A549 (cell line): ENCODE measurements around the gene COA7. TPM values are rescaled to one million over a fixed set of nuclear protein-coding genes. Genes with fewer than 3 reads are reported as not detected.
"Not testable (repeated sequence)": the region's sequence is repeated elsewhere in the genome, so short reads cannot be mapped to it uniquely, and the experiment has no call there.

ENCODE experiments used
- ATAC-seq, 2 experiments: fragments of 200-7000 bp in 1 of 2; fragments of >200 bp in 1 of 2; cut with Nextera tagmentation in 1 of 2; cut with Tn5 transposase in 1 of 2; 3 replicates each; pipeline versions ENCODE4 v1.8.0 to v1.9.1; 2018 to 2020; ENCODE audit warnings: mild to moderate bottlenecking in 1 of 2, moderate library complexity in 1 of 2
- CTCF ChIA-PET: fragments of 300-600 bp; sonication (Branson Sonifier 250); formaldehyde crosslinking; extraction: SDS; loops from one replicate; lab custom pipeline; 2021; ENCODE audit warnings: antibody characterized with exemption, inconsistent platforms; lab: Yijun Ruan, JAX
- POLR2A ChIA-PET: fragments of 350-600 bp; formaldehyde crosslinking; extraction: SDS; loops from one replicate; lab custom pipeline; 2021; ENCODE audit warnings: antibody characterized with exemption, inconsistent platforms; lab: Yijun Ruan, JAX
- DNase-seq, 2 experiments: peaks; one replicate each; pipeline versions ENCODE4 v3.0.0 to v3.0.0-alpha.2; 2011 to 2016; ENCODE audit warnings: low read depth in 1 of 2, low spot score in 1 of 2
- FAIRE-seq: peaks from 2 replicates; lab custom pipeline; 2011; peaks lifted over from hg19 to GRCh38; lab: Jason Lieb, UNC
- H3K27ac ChIP-seq, 2 experiments: fragments of >200 bp; sonication (Bioruptor Twin); formaldehyde crosslinking; 3 replicates each; pipeline ENCODE4 v1.5.1; 2016 to 2017
- H3K4me1 ChIP-seq: fragments of >200 bp; sonication (Bioruptor Twin); formaldehyde crosslinking; 3 replicates; pipeline ENCODE4 v1.6.1; 2016
- H3K4me2 ChIP-seq: fragments of >200 bp; sonication (Bioruptor Twin); formaldehyde crosslinking; 3 replicates; pipeline ENCODE4 v1.6.1; 2016
- H3K4me3 ChIP-seq: fragments of >200 bp; sonication (Bioruptor Twin); formaldehyde crosslinking; 3 replicates; pipeline ENCODE4 v1.5.1; 2016
- H3K9me3 ChIP-seq: fragments of >200 bp; sonication (Bioruptor Twin); formaldehyde crosslinking; 3 replicates; pipeline ENCODE4 v1.6.1; 2016
- BHLHE40 ChIP-seq: IDR thresholded peaks from 2 replicates; pipeline ENCODE4 v1.6.1; 2012; ENCODE audit warnings: low read depth, low read length, inconsistent platforms
- CHD2 ChIP-seq: fragments of 150-350 bp; IDR thresholded peaks from 2 replicates; pipeline ENCODE4 v1.6.1; 2014; ENCODE audit warnings: low read length; ENCODE audit not compliant: partially characterized antibody
- CHD4 ChIP-seq: fragments of 200-600 bp; sonication (generic); IDR thresholded peaks from 2 replicates; pipeline ENCODE4 v1.6.1; 2016; ENCODE audit warnings: antibody characterized with exemption, mild to moderate bottlenecking, borderline replicate concordance
- EP300 ChIP-seq, 2 experiments: fragments of >200 bp; sonication (Bioruptor Twin); formaldehyde crosslinking; IDR thresholded peaks; 2 replicates in 1 of 2; 3 replicates in 1 of 2; pipeline ENCODE4 v1.6.1; 2016 to 2017
- ESRRA ChIP-seq: fragments of 150-350 bp; IDR thresholded peaks from 2 replicates; pipeline ENCODE4 v1.6.1; 2014; ENCODE audit warnings: mild to moderate bottlenecking, low read length, borderline replicate concordance
- FOSB ChIP-seq: fragments of 250-450 bp; sonication (Bioruptor Pico); IDR thresholded peaks from 2 replicates; pipeline ENCODE4 v1.5.0; 2020; ENCODE audit warnings: mild to moderate bottlenecking, moderate library complexity
- FOSL2 ChIP-seq, 2 experiments: fragments of 450-650 bp in 1 of 2; fragments of >200 bp in 1 of 2; sonication (Bioruptor Twin) in 1 of 2; formaldehyde crosslinking; IDR thresholded peaks; 2 replicates each; pipeline versions ENCODE4 v1.5.0 to v1.6.1; 2016 to 2020; ENCODE audit warnings: mild to moderate bottlenecking in 1 of 2, moderate library complexity in 1 of 2
- GATA3 ChIP-seq: IDR thresholded peaks from 2 replicates; pipeline ENCODE4 v1.6.1; 2012; ENCODE audit warnings: borderline replicate concordance
- JUN ChIP-seq, 2 experiments: fragments of >200 bp; sonication (Bioruptor Twin); formaldehyde crosslinking; IDR thresholded peaks; 2 replicates in 1 of 2; 3 replicates in 1 of 2; pipeline ENCODE4 v1.6.1; 2016 to 2017
- JUNB ChIP-seq: fragments of >200 bp; sonication (Bioruptor Twin); formaldehyde crosslinking; IDR thresholded peaks from 2 replicates; pipeline ENCODE4 v1.6.1; 2016
- KDM1A ChIP-seq: fragments of 200-600 bp; sonication (generic); IDR thresholded peaks from 2 replicates; pipeline ENCODE4 v1.6.1; 2016; ENCODE audit warnings: low read depth, mild to moderate bottlenecking
- KDM5A ChIP-seq: fragments of 200-600 bp; sonication (generic); IDR thresholded peaks from 2 replicates; pipeline ENCODE4 v1.6.1; 2016; ENCODE audit warnings: antibody characterized with exemption, mild to moderate bottlenecking
- MYC ChIP-seq: IDR thresholded peaks from 2 replicates; pipeline ENCODE4 v1.6.1; 2012; ENCODE audit warnings: mild to moderate bottlenecking, inconsistent platforms, low read length, improper control_type of control experiment, borderline replicate concordance
- NFE2L2 ChIP-seq: fragments of 150-350 bp; conservative IDR thresholded peaks from 2 replicates; pipeline ENCODE4 v1.6.1; 2014; ENCODE audit warnings: low read length
- PHF8 ChIP-seq: fragments of 200-600 bp; sonication (generic); IDR thresholded peaks from 2 replicates; pipeline ENCODE4 v1.6.1; 2016; ENCODE audit warnings: low read depth, mild to moderate bottlenecking, antibody characterized with exemption, moderate library complexity, borderline replicate concordance
- RARB ChIP-seq: fragments of 250-450 bp; sonication (Bioruptor Pico); IDR thresholded peaks from 2 replicates; pipeline ENCODE4 v1.8.0; 2021; ENCODE audit warnings: mild to moderate bottlenecking, moderate library complexity
- RCOR1 ChIP-seq: fragments of 150-350 bp; IDR thresholded peaks from 2 replicates; pipeline ENCODE4 v1.6.1; 2014; ENCODE audit warnings: antibody characterized with exemption, low read length, low read depth
- SMC3 ChIP-seq: fragments of >200 bp; sonication (Bioruptor Twin); formaldehyde crosslinking; IDR thresholded peaks from 3 replicates; pipeline ENCODE4 v1.6.1; 2018; ENCODE audit warnings: inconsistent platforms
- SREBF2 ChIP-seq: fragments of 450-650 bp; IDR thresholded peaks from 2 replicates; pipeline ENCODE4 v1.6.1; 2014; ENCODE audit warnings: mild to moderate bottlenecking, moderate library complexity
- TP53 ChIP-seq: fragments of 250-450 bp; sonication (Bioruptor Pico); IDR thresholded peaks from 2 replicates; pipeline ENCODE4 v1.5.0; 2021; ENCODE audit warnings: mild to moderate bottlenecking, moderate library complexity
- ZNF302 ChIP-seq: fragments of 250-450 bp; sonication (Bioruptor Pico); IDR thresholded peaks from 2 replicates; pipeline ENCODE4 v1.9.0; 2021; ENCODE audit warnings: inconsistent platforms, mild to moderate bottlenecking, moderate library complexity
- WGBS: methylation state at CpG from one replicate; pipeline ENCODE4 v1.1.6; 2017; ENCODE audit errors: missing lambda C conversion rate; 5-methylcytosine and 5-hydroxymethylcytosine counted together
- polyA plus RNA-seq, 4 experiments: library from polyadenylated mRNA; depleted of rRNA in 3 of 4; stranded (reverse); fragments of >200 nt; fragmentation: RNase III in 1 of 4; extraction: RNeasy Plus Mini Kit Qiagen cat#74134 plus additional on column Dnase treatment in 1 of 4; gene quantifications; 2 replicates in 3 of 4; 3 replicates in 1 of 4; pipeline ENCODE4 v1.2.3, GENCODE V29; 2011 to 2017
- TF ChIP-seq, protein P1 (sequence below): fragments of 150-350 bp; IDR thresholded peaks from 2 replicates; pipeline ENCODE4 v1.6.1; 2014; ENCODE audit warnings: low read depth, mild to moderate bottlenecking, low read length
- TF ChIP-seq, protein P2 (sequence below): fragments of 250-450 bp; sonication (Bioruptor Pico); IDR thresholded peaks from 2 replicates; pipeline ENCODE4 v1.5.0; 2021; ENCODE audit warnings: mild to moderate bottlenecking, moderate library complexity, borderline replicate concordance
- TF ChIP-seq, protein P3 (sequence below): fragments of >200 bp; sonication (Bioruptor Twin); formaldehyde crosslinking; IDR thresholded peaks from 2 replicates; pipeline ENCODE4 v1.6.1; 2016
- TF ChIP-seq, protein P4 (sequence below): fragments of >200 bp; sonication (Bioruptor Twin); formaldehyde crosslinking; IDR thresholded peaks from 3 replicates; pipeline ENCODE4 v1.6.1; 2016
- TF ChIP-seq, protein P5 (sequence below): fragments of >200 bp; sonication (Bioruptor Twin); formaldehyde crosslinking; IDR thresholded peaks from 3 replicates; pipeline ENCODE4 v1.5.1; 2016

Gene COA7
- polyA plus RNA-seq, 2 of the 4 experiments (the other 2 are of a cell fraction): 18.1 to 22.0 TPM

DNA sequence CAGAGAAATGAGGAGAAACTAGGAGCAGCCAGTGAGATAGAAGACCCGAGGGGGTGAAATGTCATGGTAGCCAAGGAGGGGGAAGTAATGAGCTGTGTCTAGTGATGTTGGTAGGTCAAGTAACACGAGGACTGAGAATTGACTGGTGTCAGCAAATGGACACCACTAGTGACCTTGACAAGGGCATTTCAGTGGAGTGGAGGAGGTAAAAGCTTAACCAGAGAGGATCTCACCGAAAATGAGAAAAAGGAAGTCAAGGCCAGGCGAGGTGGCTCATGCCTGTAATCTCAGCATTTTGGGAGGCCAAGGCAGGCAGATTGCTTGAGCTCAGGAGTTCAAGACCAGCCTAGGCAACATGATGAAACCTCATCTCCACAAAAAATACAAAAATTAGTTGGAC, 25.1 kb upstream of the COA7 start:
- Histone ChIP-seq H3K4me2 (no peak overlapping the region), H3K9me3 (no peaks in the 10 kb centered on the region)

DNA sequence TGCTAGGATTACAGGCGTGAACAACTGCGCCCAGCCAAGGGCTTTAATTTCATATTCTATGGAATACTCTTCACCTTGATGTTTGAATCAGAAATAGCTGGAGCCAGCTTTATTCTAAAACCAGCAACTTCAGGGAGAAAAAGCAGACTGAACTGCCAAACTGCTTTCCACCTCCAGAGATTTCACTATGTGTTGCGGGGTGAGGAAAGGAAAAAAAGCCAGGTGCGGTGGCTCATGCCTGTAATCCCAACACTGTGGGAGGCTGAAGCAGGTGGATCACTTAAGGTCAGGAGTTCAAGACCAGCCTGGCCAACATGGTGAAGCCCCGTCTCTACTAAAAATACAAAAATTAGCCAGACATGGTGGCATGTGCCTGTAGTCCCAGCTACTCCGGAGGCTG, 17.1 kb upstream of the COA7 start:
- H3K4me2 ChIP-seq, H3K27ac ChIP-seq, ATAC-seq, POLR2A ChIA-PET, H3K4me3 ChIP-seq, DNase-seq, FAIRE-seq, H3K9me3 ChIP-seq, H3K4me1 ChIP-seq: not testable (repeated sequence)
- CTCF ChIA-PET: interaction anchor here (0.8 to 1.6 kb wide), 3 partner anchors 9 to 14 kb away, joined by 3 to 5 read pairs (median 3); no protein-coding TSS in a partner anchor
- WGBS: 86% methylated on average over 6 of the region's 6 CpGs

More for the DNA sequence above, 25.1 kb upstream of the COA7 start:
- FAIRE-seq (no peak), DNase-seq (no peak), ATAC-seq (no peak)
- TF ChIP-seq CHD2: no peak
- POLR2A ChIA-PET: no interaction called here
- CTCF ChIA-PET: interaction anchor here (1.0 kb wide), 1 partner anchor 463 kb away, joined by 3 read pairs; no protein-coding TSS in a partner anchor
- no peak overlapping the region for H3K27ac ChIP-seq
- no peak overlapping the region for H3K4me3 ChIP-seq
- WGBS: 71% methylated on average over 4 of the region's 4 CpGs
- peaks cover 9% of the 10 kb centered on the region; the same call in 2 of the 3 replicates for H3K4me1 ChIP-seq

DNA sequence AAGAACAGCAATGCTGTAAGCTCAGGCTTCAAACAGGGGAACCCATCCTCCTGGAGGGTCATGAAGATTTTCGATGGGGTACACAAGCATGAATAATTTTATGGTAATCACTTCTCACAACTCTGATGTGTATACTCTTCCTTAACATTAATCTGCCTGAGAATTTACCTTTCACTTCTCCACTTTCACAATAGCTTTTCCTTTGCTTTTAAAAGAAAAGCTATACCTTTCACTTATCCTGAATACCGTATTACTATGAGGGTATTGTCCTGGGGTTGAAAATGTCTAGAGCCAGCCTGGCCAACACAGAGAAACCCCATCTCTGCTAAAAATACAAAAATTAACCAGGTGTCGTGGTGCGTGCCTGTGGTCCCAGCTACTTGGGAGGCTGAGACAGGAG, 15.4 kb upstream of the COA7 start:
- FAIRE-seq: no peak
- POLR2A ChIA-PET: no interaction called here
- WGBS: 87% methylated on average over 4 of the region's 4 CpGs

DNA sequence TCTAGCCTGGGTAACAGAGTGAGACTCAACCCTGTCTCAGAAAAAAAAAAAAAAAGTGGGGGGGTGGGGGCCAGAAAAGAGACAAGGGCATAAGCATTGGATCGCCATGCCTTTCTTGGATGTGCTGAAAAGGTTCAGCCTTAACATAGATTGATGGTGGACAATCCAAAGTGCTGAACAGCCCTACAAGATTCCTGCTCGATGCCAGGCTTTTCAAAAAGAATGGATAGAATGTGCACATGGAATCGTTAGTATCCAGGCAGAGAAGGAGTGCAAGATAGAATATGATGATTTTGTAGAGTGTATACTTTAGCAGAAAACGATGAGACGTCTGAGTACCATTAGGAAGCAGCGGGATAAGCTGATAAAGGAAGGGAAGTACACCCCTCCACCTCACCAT, 10.9 kb upstream of the COA7 start:
- WGBS: 80% methylated on average over 6 of the region's 6 CpGs
- CTCF ChIA-PET: interaction anchor here (0.6 kb wide), 2 partner anchors 13 to 96 kb away, joined by 3 read pairs; no protein-coding TSS in a partner anchor
- H3K4me1 ChIP-seq: peaks cover 31% of the 10 kb centered on the region
- H3K27ac ChIP-seq: peak overlapping the region; percentile 64 to 86; a peak in 4 of 6 replicates
- no peak overlapping the region for H3K4me3 ChIP-seq
- FAIRE-seq (no peak), ATAC-seq (no peak), DNase-seq (no peak)
- H3K4me2 ChIP-seq: no peak overlapping the region; the same call in 2 of the 3 replicates
- POLR2A ChIA-PET: no interaction called here
- H3K9me3 ChIP-seq: no peaks in the 10 kb centered on the region
- TF ChIP-seq, protein P1, sequence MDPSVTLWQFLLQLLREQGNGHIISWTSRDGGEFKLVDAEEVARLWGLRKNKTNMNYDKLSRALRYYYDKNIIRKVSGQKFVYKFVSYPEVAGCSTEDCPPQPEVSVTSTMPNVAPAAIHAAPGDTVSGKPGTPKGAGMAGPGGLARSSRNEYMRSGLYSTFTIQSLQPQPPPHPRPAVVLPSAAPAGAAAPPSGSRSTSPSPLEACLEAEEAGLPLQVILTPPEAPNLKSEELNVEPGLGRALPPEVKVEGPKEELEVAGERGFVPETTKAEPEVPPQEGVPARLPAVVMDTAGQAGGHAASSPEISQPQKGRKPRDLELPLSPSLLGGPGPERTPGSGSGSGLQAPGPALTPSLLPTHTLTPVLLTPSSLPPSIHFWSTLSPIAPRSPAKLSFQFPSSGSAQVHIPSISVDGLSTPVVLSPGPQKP: no peak
- TF ChIP-seq RCOR1 (no peak), TP53 (no peak), SREBF2 (no peak), GATA3 (no peak), EP300 (IDR thresholded peaks at IDR 0.05) (no peak), JUN (IDR thresholded peaks at IDR 0.05) (no peak), KDM5A (no peak), RARB (CRISPR knock-in tag) (no peak), NFE2L2 (no peak)
- TF ChIP-seq, protein P2, sequence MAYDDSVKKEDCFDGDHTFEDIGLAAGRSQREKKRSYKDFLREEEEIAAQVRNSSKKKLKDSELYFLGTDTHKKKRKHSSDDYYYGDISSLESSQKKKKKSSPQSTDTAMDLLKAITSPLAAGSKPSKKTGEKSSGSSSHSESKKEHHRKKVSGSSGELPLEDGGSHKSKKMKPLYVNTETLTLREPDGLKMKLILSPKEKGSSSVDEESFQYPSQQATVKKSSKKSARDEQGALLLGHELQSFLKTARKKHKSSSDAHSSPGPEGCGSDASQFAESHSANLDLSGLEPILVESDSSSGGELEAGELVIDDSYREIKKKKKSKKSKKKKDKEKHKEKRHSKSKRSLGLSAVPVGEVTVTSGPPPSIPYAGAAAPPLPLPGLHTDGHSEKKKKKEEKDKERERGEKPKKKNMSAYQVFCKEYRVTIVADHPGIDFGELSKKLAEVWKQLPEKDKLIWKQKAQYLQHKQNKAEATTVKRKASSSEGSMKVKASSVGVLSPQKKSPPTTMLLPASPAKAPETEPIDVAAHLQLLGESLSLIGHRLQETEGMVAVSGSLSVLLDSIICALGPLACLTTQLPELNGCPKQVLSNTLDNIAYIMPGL (CRISPR knock-in tag): no peak
- TF ChIP-seq, protein P3, sequence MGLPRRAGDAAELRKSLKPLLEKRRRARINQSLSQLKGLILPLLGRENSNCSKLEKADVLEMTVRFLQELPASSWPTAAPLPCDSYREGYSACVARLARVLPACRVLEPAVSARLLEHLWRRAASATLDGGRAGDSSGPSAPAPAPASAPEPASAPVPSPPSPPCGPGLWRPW: no peak
- TF ChIP-seq, protein P4, sequence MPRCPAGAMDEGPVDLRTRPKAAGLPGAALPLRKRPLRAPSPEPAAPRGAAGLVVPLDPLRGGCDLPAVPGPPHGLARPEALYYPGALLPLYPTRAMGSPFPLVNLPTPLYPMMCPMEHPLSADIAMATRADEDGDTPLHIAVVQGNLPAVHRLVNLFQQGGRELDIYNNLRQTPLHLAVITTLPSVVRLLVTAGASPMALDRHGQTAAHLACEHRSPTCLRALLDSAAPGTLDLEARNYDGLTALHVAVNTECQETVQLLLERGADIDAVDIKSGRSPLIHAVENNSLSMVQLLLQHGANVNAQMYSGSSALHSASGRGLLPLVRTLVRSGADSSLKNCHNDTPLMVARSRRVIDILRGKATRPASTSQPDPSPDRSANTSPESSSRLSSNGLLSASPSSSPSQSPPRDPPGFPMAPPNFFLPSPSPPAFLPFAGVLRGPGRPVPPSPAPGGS: no peak
- TF ChIP-seq, protein P5, sequence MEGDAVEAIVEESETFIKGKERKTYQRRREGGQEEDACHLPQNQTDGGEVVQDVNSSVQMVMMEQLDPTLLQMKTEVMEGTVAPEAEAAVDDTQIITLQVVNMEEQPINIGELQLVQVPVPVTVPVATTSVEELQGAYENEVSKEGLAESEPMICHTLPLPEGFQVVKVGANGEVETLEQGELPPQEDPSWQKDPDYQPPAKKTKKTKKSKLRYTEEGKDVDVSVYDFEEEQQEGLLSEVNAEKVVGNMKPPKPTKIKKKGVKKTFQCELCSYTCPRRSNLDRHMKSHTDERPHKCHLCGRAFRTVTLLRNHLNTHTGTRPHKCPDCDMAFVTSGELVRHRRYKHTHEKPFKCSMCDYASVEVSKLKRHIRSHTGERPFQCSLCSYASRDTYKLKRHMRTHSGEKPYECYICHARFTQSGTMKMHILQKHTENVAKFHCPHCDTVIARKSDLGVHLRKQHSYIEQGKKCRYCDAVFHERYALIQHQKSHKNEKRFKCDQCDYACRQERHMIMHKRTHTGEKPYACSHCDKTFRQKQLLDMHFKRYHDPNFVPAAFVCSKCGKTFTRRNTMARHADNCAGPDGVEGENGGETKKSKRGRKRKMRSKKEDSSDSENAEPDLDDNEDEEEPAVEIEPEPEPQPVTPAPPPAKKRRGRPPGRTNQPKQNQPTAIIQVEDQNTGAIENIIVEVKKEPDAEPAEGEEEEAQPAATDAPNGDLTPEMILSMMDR: no peak

More for the DNA sequence above, 15.4 kb upstream of the COA7 start:
- DNase-seq (no peak), ATAC-seq (no peak)
- H3K4me3 ChIP-seq: no peak overlapping the region
- TF ChIP-seq FOSL2 (IDR thresholded peaks at IDR 0.05) (no peak), FOSL2 (CRISPR knock-in tag; IDR thresholded peaks at IDR 0.05) (no peak), ESRRA (no peak), KDM1A (no peak), BHLHE40 (no peak), TP53 (no peak), MYC (no peak), FOSB (CRISPR knock-in tag) (no peak), GATA3 (no peak), JUNB (no peak), CHD4 (no peak), ZNF302 (no peak), SMC3 (no peak), PHF8 (no peak)
- no peak overlapping the region for H3K4me2 ChIP-seq
- peaks cover 7% of the 10 kb centered on the region for H3K4me1 ChIP-seq
- no peak overlapping the region for H3K27ac ChIP-seq
- no peaks in the 10 kb centered on the region for H3K9me3 ChIP-seq
- CTCF ChIA-PET: interaction anchor here (1.5 kb wide), 1 partner anchor 9 kb away, joined by 4 read pairs; no protein-coding TSS in a partner anchor
